ENCODE results near the gene CBLC.

Gene CBLC

DNA sequence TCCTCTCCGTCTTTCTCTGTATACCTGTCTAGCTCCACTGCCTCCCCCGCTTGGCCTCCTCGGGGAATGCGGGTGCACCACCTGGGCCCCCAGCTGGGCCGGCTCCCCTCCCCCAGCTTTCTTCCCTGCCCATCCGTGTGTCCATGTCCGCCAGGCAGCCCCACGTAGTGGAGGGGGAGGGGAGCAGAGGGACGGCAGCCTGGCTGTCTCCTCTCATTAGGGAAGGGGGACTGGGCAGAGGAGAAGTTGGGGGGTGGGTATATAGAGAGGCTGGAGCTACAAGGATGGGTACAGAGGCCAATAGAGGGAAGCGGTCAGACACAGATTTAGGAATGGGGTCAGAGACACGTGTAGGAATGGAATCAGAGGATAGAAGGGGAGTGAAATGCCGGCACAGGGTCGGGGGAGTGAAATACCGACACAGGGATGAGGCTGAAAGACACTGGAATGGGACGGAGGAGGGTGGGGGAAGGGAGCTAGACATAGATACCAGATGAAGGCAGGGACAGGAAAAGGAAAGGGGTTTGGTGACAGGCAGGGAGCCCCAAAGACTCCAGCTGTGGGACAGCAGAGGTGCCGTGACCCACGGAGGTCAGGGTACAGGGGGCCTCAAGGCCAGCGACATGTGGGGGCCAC is 71.2 kb downstream of the CBLC start:
- DNase-seq: peak in 1 of 58 donors; percentile 6

All from anterior cingulate cortex (tissue), 58 donors.